ENCODE measurements around the gene CPEB3.
"Not testable (repeated sequence)": the region's sequence is repeated elsewhere in the genome, so short reads cannot be mapped to it uniquely, and the experiment has no call there.

Gene CPEB3

DNA sequence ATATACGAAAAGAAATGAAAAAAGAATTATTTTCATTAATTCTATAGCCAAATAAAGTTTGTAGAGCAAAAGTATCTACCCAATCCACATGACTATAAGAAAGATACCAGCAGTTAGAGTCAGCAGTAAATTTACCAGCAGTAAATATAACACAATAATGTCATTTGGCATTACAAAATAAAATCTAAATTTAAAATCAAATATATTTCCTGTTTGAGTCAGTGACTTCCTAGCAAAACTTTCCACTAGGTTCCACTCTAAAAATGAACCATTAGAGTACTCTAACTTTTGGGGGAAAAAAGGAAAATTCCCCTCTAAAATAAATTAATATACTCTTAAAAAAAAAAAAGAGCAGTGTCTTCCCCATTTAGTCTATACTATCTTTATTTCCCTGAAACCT is 144.8 kb downstream of the CPEB3 start:
- ChIA-PET POLR2A (no interaction called here), CTCF (no interaction called here)
- no peak for DNase-seq (ENCODE audit: extremely low spot score)
- TF ChIP-seq, protein P1, sequence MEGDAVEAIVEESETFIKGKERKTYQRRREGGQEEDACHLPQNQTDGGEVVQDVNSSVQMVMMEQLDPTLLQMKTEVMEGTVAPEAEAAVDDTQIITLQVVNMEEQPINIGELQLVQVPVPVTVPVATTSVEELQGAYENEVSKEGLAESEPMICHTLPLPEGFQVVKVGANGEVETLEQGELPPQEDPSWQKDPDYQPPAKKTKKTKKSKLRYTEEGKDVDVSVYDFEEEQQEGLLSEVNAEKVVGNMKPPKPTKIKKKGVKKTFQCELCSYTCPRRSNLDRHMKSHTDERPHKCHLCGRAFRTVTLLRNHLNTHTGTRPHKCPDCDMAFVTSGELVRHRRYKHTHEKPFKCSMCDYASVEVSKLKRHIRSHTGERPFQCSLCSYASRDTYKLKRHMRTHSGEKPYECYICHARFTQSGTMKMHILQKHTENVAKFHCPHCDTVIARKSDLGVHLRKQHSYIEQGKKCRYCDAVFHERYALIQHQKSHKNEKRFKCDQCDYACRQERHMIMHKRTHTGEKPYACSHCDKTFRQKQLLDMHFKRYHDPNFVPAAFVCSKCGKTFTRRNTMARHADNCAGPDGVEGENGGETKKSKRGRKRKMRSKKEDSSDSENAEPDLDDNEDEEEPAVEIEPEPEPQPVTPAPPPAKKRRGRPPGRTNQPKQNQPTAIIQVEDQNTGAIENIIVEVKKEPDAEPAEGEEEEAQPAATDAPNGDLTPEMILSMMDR (IDR thresholded peaks at IDR 0.05; ENCODE audit: control extremely low read depth, extremely low read depth, low read depth, missing control alignments), result no peak

DNA sequence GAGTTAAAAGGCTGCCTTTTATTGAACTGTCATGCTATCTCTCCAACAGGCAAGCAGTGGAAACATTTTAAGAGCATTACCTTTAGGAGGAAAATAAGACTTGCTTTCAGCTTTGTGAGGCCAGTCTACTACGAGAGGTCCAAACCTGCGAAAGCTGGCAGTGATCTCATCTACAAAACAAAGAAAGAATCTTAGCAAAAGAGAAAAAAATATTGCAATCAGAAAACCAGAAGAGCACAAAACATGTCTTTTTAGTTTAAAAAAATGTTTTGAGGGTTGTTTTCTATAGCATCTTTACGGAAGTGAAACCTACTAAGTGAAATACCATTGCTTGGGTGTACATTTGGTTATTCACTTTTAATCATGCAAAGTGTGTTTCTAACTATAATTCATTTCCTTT is 147.9 kb downstream of the CPEB3 start:
- TF ChIP-seq, protein P1 (IDR thresholded peaks at IDR 0.05; ENCODE audit: control extremely low read depth, extremely low read depth, low read depth, missing control alignments), result no peak
- POLR2A ChIA-PET, result no interaction called here
- DNase-seq (ENCODE audit: extremely low spot score), result peak; percentile 35

DNA sequence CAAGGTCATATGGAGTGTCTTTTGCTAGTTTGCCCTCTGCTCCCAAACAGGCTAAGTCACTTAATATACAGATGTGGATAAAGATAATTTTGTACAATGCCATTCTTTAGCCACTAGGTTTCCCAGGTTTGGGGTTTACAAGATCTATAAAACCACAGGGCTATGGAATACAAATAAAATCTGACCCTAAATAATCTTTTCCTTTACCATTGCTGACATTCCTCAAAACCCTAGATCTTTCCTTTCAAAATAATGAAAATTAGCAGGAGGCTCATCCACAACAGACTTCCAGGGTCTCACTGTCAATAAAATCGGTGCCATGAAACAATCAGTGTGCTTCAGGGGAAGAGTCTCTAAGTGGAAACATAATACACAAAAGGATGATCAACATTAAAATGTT is 148.4 kb downstream of the CPEB3 start:
- TF ChIP-seq, protein P1 (IDR thresholded peaks at IDR 0.05; ENCODE audit: control extremely low read depth, extremely low read depth, low read depth, missing control alignments), result no peak
- POLR2A ChIA-PET, result no interaction called here
- CTCF ChIA-PET, result interaction anchor here (1.3 to 1.8 kb wide), 2 partner anchors 11 to 17 kb away, joined by 4 to 8 read pairs; no protein-coding TSS in a partner anchor
- DNase-seq (ENCODE audit: extremely low spot score), result no peak

More for the DNA sequence above, 147.9 kb downstream of the CPEB3 start:
- CTCF ChIA-PET, result interaction anchor here (1.3 to 1.8 kb wide), 2 partner anchors 12 to 17 kb away, joined by 4 to 8 read pairs; no protein-coding TSS in a partner anchor

DNA sequence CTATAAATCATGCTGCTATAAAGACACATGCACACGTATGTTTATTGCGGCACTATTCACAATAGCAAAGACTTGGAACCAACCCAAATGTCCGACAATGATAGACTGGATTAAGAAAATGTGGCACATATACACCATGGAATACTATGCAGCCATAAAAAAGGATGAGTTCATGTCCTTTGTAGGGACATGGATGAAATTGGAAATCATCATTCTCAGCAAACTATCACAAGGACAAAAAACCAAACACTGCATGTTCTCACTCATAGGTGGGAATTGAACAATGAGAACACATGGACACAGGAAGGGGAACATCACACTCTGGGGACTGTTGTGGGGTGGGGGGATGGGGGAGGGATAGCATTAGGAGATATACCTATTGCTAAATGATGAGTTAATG is 149.7 kb downstream of the CPEB3 start:
- DNase-seq (ENCODE audit: extremely low spot score); POLR2A ChIA-PET: not testable (repeated sequence)

DNA sequence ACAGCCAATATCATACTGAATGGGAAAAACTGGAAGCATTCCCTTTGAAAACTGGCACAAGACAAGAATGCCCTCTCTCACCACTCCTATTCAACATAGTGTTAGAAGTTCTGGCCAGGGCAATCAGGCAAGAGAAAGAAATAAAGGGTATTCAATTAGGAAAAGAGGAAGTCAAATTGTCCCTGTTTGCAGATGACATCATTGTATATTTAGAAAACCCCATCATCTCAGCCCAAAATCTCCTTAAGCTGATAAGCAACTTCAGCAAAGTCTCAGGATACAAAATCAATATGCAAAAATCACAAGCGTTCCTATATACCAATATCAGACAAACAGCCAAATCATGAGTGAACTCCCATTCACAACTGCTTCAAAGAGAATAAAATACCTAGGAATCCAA is 156.8 kb downstream of the CPEB3 start:
- DNase-seq (ENCODE audit: extremely low spot score); POLR2A ChIA-PET: not testable (repeated sequence)
- CTCF ChIA-PET, result interaction anchor here (1.6 kb wide), 1 partner anchor 46 kb away, joined by 3 read pairs; no protein-coding TSS in a partner anchor

More for the DNA sequence above, 149.7 kb downstream of the CPEB3 start:
- CTCF ChIA-PET, result not testable (repeated sequence)

DNA sequence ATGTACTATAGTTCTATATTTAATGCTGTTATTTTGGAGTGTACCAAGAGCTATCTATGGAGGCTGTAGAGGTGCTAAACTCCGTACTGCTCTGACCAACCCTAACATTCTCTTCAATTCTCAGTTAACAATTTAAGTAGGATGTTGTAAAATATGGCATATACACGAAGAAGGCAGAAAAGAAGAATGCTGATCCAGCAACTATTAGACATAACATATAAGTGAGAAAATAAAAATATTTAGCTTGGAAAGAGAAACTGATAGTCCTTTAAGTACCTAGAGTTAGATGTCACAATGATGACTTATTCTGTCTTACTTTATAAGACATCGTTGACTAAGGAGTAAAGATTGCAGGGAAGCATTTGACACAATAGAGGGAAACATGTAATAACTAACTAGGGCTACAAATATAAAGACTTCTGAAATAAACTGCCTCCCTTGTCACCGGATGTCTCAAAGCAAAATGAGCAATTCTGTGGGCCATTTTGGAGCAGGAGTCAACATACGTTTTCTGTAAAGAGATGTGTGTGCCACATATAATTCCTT is 159.5 kb downstream of the CPEB3 start:
- no peak for DNase-seq (ENCODE audit: extremely low spot score)
- TF ChIP-seq, protein P1 (IDR thresholded peaks at IDR 0.05; ENCODE audit: control extremely low read depth, extremely low read depth, low read depth, missing control alignments), result no peak
- POLR2A ChIA-PET, result no interaction called here
- CTCF ChIA-PET, result interaction anchor here (1.3 to 2.2 kb wide), 3 partner anchors 11 to 62 kb away, joined by 3 to 8 read pairs (median 6); no protein-coding TSS in a partner anchor

DNA sequence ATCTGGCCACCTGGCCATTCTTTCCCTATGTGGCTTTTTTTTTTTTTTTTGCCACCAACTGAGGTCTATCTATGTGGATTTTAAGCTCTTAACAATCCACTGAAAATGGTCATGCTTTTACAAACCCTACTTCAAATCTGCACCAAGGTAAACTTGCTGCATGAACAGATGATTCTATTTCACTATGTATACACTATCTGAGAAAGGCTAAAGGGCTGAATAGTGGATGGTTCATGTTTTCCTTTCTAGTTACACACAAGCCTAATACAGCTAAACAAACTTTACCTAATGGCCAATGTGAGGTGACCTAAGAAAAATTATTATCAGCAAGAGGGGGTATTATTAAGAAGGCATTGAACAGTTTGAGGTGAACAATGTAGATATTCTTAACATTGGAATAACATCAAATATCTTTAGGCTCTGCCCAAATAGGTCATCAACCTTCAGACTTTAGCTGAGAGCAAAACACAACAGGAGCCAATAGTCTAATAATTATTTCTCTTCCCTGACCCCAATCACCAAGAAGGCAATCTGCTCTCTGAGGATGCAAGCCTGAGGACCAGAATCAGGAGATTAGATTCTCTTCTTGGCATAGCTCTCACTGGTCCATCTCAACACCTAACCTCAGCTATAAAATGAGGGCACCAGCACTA is 160.1 kb downstream of the CPEB3 start:
- ChIA-PET CTCF (interaction anchor here (1.0 to 2.2 kb wide), 4 partner anchors 12 to 61 kb away, joined by 3 to 8 read pairs (median 4); no protein-coding TSS in a partner anchor), POLR2A (no interaction called here)
- no peak for DNase-seq (ENCODE audit: extremely low spot score)
- TF ChIP-seq, protein P1 (IDR thresholded peaks at IDR 0.05; ENCODE audit: control extremely low read depth, extremely low read depth, low read depth, missing control alignments), result no peak
